ENCODE results near the gene USP3.

DNA sequence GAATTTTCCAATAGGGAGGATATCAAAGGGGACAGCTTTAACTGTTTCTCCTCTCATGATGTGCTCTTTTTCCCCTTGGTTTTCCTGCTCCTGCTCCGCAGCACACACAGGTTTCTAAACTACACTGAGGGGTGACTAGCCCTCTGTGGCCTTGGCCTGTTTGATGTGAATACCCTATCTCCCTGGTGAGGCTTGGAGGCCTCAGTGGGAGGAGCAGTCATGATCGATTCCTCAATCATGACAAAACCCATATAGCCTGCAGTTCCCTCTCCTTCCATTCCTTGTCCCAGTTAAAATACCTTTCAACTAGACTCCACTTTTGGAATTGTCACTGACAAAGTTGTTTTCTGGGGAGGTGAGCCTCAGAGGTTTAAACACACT lies 24.0 kb upstream of the USP3 start:
- TF ChIP-seq, protein P1, sequence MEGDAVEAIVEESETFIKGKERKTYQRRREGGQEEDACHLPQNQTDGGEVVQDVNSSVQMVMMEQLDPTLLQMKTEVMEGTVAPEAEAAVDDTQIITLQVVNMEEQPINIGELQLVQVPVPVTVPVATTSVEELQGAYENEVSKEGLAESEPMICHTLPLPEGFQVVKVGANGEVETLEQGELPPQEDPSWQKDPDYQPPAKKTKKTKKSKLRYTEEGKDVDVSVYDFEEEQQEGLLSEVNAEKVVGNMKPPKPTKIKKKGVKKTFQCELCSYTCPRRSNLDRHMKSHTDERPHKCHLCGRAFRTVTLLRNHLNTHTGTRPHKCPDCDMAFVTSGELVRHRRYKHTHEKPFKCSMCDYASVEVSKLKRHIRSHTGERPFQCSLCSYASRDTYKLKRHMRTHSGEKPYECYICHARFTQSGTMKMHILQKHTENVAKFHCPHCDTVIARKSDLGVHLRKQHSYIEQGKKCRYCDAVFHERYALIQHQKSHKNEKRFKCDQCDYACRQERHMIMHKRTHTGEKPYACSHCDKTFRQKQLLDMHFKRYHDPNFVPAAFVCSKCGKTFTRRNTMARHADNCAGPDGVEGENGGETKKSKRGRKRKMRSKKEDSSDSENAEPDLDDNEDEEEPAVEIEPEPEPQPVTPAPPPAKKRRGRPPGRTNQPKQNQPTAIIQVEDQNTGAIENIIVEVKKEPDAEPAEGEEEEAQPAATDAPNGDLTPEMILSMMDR (optimal IDR thresholded peaks at IDR 0.05 in 1 of 3, IDR thresholded peaks at IDR 0.05 in 1 of 3, conservative IDR thresholded peaks at IDR 0.05 in 1 of 3; ENCODE audit: extremely low read depth in 1 of 3, insufficient read depth in 2 of 3, low read length in 3 of 3) = no peak
- TF ChIP-seq EZH2 (IDR thresholded peaks at IDR 0.05; ENCODE audit: low read length) = no peak

Measured in keratinocyte (primary cell).